ENCODE measurements around the gene PIAS3. TPM values are rescaled to one million over a fixed set of nuclear protein-coding genes. Genes with fewer than 3 reads are reported as not detected.
"Not testable (repeated sequence)": the region's sequence is repeated elsewhere in the genome, so short reads cannot be mapped to it uniquely, and the experiment has no call there.

The PIAS3 gene
- total RNA-seq, 4 donors from 2014 or later, result 10.2 to 88.6 (median 24.5) TPM

GRCh38 chr1:145845144-145845513 lies 13.8 kb downstream of the PIAS3 start:
- intact Hi-C loops (cut with DNase I; ENCODE audit: low total_unique reads), result no loop called here
- Histone ChIP-seq H3K4me1 (peaks cover 0 to 3% of the 10 kb centered on the region in 2 donors), H3K4me3 (peak overlapping the region; percentile 42 to 48), H3K27ac (peak overlapping the region; percentile 84), H3K9me3 (no peaks in the 10 kb centered on the region), H3K27me3 (no peaks in the 10 kb centered on the region), H3K36me3 (no peaks in the 10 kb centered on the region)
- DNase-seq, result no peak
- no peak for TF ChIP-seq CTCF (IDR thresholded peaks at IDR 0.05)
- TF ChIP-seq POLR2A (IDR thresholded peaks at IDR 0.05), result no peak

DNA sequence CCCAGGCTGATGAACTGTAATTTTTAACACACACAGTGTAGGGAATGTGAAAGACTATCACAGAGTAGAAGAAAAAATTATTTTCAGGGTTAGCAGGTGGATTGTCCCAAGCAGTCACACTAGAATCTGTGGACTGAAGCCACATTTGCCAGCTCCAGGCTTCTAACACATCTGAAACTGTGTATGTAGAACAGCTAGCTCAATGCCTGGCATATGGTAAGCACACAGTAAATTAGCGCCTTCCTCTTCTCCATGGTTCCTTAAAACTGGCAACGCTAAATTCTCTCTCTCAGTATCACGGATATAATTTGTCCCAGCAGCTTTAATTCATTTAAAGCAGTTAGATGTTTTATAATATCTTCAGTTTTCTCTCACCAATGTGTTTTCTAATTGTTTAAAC lies 15.8 kb downstream of the PIAS3 start:
- H3K27me3 ChIP-seq, result no peaks in the 10 kb centered on the region
- H3K9me3 ChIP-seq, result no peaks in the 10 kb centered on the region
- no peak for DNase-seq
- no peak overlapping the region for H3K27ac ChIP-seq
- peaks cover 0 to 3% of the 10 kb centered on the region in 2 donors for H3K4me1 ChIP-seq
- intact Hi-C loops (cut with DNase I; ENCODE audit: low total_unique reads), result no loop called here
- H3K36me3 ChIP-seq, result no peaks in the 10 kb centered on the region
- TF ChIP-seq POLR2A (IDR thresholded peaks at IDR 0.05), result no peak
- TF ChIP-seq CTCF (IDR thresholded peaks at IDR 0.05), result no peak
- H3K4me3 ChIP-seq, result no peak overlapping the region

DNA sequence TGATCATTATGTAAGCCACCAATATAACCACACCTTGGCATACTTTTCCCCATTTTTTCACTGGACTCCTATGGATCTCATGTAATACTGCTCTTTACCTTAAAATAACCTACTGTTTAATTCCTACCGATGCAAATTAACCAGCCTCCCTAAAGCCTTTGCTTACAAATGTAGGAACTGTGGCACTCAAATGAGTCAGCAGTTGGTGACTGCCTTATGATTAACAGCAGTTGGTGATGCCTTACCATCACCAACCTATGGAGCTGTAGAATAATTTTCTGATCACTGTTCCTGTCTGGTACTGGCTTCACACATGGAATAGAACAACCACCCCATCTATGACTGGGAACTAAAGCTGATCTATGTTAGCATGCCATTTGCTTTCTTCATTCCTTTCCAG lies 21.2 kb downstream of the PIAS3 start:
- DNase-seq, result no peak
- intact Hi-C loops (cut with DNase I; ENCODE audit: low total_unique reads), result no loop called here
- H3K27me3 ChIP-seq, result no peaks in the 10 kb centered on the region
- no peaks in the 10 kb centered on the region for H3K9me3 ChIP-seq
- H3K36me3 ChIP-seq, result no peaks in the 10 kb centered on the region
- H3K4me1 ChIP-seq, result no peaks in the 10 kb centered on the region
- H3K4me3 ChIP-seq, result no peak overlapping the region
- H3K27ac ChIP-seq, result no peak overlapping the region
- TF ChIP-seq POLR2A (IDR thresholded peaks at IDR 0.05), result no peak
- TF ChIP-seq CTCF (IDR thresholded peaks at IDR 0.05), result no peak

- H3K27ac ChIP-seq; H3K27me3 ChIP-seq; intact Hi-C loops (cut with DNase I; ENCODE audit: low total_unique reads); DNase-seq; H3K36me3 ChIP-seq; H3K9me3 ChIP-seq; H3K4me1 ChIP-seq; H3K4me3 ChIP-seq: not testable (repeated sequence)
Observed at GRCh38 chr1:145830810-145831209, 28.1 kb downstream of the PIAS3 start.

DNA sequence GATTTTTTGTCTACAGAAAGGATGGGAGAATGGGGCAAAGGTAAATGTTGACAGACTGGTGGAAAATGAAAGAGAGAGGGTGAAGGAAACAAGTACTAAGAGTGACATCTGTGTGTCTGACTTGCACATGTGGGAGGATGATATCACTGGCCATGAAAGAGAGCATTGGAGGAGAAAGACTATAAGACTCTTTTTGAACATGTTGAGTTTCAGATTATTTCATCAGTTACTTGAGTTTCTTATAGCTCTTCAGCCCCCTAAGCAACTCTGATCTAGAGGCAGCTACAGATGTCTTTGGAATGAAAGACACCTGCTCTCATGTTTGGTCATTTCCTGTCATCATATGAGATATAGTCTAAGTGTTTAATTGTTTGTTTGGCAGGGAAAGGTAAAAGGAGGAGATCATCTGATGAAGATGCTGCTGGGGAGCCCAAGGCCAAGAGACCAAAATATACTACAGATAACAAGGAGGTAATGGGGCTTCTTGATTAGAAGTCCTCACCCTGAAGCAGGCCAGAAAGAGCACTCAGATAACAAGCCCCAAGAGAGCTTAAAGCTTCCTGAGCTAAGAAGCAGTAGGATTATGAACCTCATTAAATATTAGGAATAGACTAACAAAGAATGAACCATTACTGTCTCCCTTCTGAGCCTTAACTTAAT lies 30.4 kb downstream of the PIAS3 start:
- Histone ChIP-seq H3K27me3 (no peaks in the 10 kb centered on the region), H3K36me3 (no peaks in the 10 kb centered on the region), H3K9me3 (no peaks in the 10 kb centered on the region), H3K4me1 (no peaks in the 10 kb centered on the region), H3K4me3 (no peak overlapping the region), H3K27ac (no peak overlapping the region)
- no peak for TF ChIP-seq POLR2A (IDR thresholded peaks at IDR 0.05)
- no peak for TF ChIP-seq CTCF (IDR thresholded peaks at IDR 0.05)
- DNase-seq, result no peak
- intact Hi-C loops (cut with DNase I; ENCODE audit: low total_unique reads), result no loop called here

- H3K27me3 ChIP-seq, result no peaks in the 10 kb centered on the region
- TF ChIP-seq POLR2A (IDR thresholded peaks at IDR 0.05) (no peak), CTCF (IDR thresholded peaks at IDR 0.05) (no peak)
- H3K4me3 ChIP-seq, result no peak overlapping the region
- no peaks in the 10 kb centered on the region for H3K36me3 ChIP-seq
- DNase-seq, result no peak
- intact Hi-C loops (cut with DNase I; ENCODE audit: low total_unique reads), result no loop called here
- H3K9me3 ChIP-seq, result no peaks in the 10 kb centered on the region
- H3K4me1 ChIP-seq, result no peaks in the 10 kb centered on the region
- no peak overlapping the region for H3K27ac ChIP-seq
Observed at GRCh38 chr1:145827966-145828365, 30.9 kb downstream of the PIAS3 start.

Data from uterus (tissue), 4 donors.